ENCODE measurements around the gene PRKCA.

PRKCA gene

GRCh38 chr17:66469461-66469860 lies 167.0 kb downstream of the PRKCA start:
- POLR2A ChIA-PET (ENCODE audit: low non-redundant PET): no interaction called here
- CTCF ChIA-PET: interaction anchor here (0.6 kb wide), 1 partner anchor 769 kb away, joined by 3 read pairs; no protein-coding TSS in a partner anchor
- DNase-seq (ENCODE audit: low spot score): no peak
- H3K27ac ChIP-seq: no peak overlapping the region
- TF ChIP-seq CTCF (conservative IDR thresholded peaks at IDR 0.05; ENCODE audit: low read depth): no peak

- ChIA-PET POLR2A (ENCODE audit: low non-redundant PET) (no interaction called here), CTCF (interaction anchor here (0.6 kb wide), 2 partner anchors 156 to 769 kb away, joined by 3 read pairs; no protein-coding TSS in a partner anchor)
- TF ChIP-seq CTCF (conservative IDR thresholded peaks at IDR 0.05; ENCODE audit: low read depth): no peak
- no peak for DNase-seq (ENCODE audit: low spot score)
- no peak overlapping the region for H3K27ac ChIP-seq
Observed at GRCh38 chr17:66469890-66470289, 167.5 kb downstream of the PRKCA start.

GRCh38 chr17:66472123-66472522 lies 169.7 kb downstream of the PRKCA start:
- no peak for TF ChIP-seq CTCF (conservative IDR thresholded peaks at IDR 0.05; ENCODE audit: low read depth)
- no peak overlapping the region for H3K27ac ChIP-seq
- ChIA-PET POLR2A (ENCODE audit: low non-redundant PET) (no interaction called here), CTCF (no interaction called here)
- DNase-seq (ENCODE audit: low spot score): no peak

GRCh38 chr17:66474258-66474657 lies 171.8 kb downstream of the PRKCA start:
- POLR2A ChIA-PET (ENCODE audit: low non-redundant PET): no interaction called here
- H3K27ac ChIP-seq: no peak overlapping the region
- no peak for DNase-seq (ENCODE audit: low spot score)
- no peak for TF ChIP-seq CTCF (conservative IDR thresholded peaks at IDR 0.05; ENCODE audit: low read depth)
- CTCF ChIA-PET: no interaction called here

- no peak overlapping the region for H3K27ac ChIP-seq
- DNase-seq (ENCODE audit: low spot score): no peak
- ChIA-PET POLR2A (ENCODE audit: low non-redundant PET) (no interaction called here), CTCF (interaction anchor here (0.5 kb wide), 1 partner anchor 78 kb away, joined by 4 read pairs; no protein-coding TSS in a partner anchor)
- no peak for TF ChIP-seq CTCF (conservative IDR thresholded peaks at IDR 0.05; ENCODE audit: low read depth)
Observed at GRCh38 chr17:66474806-66475497, 172.5 kb downstream of the PRKCA start.

GRCh38 chr17:66476014-66476413 lies 173.6 kb downstream of the PRKCA start:
- no peak for DNase-seq (ENCODE audit: low spot score)
- no peak overlapping the region for H3K27ac ChIP-seq
- ChIA-PET POLR2A (ENCODE audit: low non-redundant PET) (no interaction called here), CTCF (no interaction called here)
- TF ChIP-seq CTCF (conservative IDR thresholded peaks at IDR 0.05; ENCODE audit: low read depth): no peak
